ENCODE data around the gene KRT34.
A peak's percentile ranks its signal among the peaks of the same experiment; 100 is the strongest.
"Not testable (repeated sequence)": the region's sequence is repeated elsewhere in the genome, so short reads cannot be mapped to it uniquely, and the experiment has no call there.

The KRT34 gene

GRCh38 chr17:41404024-41404671 is 22.0 kb upstream of the KRT34 start:
- DNase-seq (ENCODE audit: low read depth in 2 of 2) = peak; percentile 4 to 13

DNA sequence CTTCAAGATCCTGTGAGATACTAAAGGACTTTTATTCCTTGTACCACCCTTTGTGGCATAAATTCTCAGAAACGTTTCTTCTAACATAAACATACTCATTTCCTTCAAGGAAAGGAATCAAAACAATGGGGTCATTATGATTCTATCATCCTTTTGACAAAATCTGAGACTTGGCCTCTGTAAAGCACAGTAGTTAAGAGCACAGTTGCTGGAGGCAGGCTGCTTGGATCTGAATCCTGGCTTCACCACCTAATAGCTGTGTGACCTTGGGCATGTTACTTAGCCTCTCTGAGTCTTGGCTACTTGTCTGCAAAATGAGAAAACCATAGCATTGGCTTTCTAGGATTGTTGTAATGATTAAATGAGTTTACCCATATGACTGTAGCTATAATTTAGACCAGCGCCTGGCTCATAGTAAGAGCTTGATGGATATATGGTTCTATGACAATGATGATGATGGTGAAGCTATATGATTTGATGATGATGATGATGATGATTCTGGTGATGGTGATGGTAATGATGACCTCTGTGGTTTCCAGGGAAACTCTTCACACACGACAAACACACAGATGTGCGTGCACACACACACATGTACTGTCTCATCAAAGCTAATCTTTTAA is 21.4 kb upstream of the KRT34 start:
- no peak for DNase-seq (ENCODE audit: low read depth in 2 of 2)

GRCh38 chr17:41402161-41402560 is 20.1 kb upstream of the KRT34 start:
- DNase-seq (ENCODE audit: low read depth in 2 of 2) = no peak

DNA sequence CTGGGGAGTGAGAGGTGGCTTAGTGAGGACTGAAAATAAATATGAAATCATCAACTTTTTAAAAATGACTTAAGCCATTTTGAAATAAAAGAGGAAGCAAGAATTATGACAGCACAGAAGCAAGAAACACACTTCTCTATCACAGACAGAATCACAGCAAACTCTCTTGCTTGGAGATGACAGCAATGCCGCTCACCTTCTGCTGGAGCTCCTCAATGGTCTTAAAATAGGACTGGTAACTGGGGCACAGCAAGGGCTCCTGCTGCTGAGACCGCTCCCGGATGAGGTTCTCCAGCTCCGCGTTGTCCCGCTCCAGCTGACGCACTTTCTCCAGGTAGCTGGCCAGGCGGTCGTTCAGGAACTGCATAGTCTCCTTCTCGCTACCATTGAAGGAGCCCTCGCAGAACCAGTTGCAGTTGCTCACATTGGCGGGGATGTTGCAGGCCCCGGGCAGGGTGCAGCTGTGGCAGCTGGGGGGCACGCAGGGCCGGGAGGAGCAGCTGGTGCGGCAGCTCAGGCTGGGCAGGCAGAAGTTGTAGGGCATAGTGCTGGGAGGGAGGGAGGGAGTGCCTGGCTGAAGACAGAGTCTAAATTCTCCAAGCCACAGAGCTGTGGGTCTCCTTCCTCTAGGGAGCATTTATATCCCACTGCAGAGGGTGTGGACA is 15.0 kb upstream of the KRT34 start, which contains the start of gene KRT31:
Gene KRT31, minus strand, starts transcription at position 613 of the 665 bp plus-strand sequence. Its CDS starts 69 bp downstream, at position 544.
- DNase-seq (ENCODE audit: low read depth in 2 of 2) = no peak

- DNase-seq (ENCODE audit: low read depth in 2 of 2) = no peak
Observed at GRCh38 chr17:41396340-41396739, 14.2 kb upstream of the KRT34 start.

DNA sequence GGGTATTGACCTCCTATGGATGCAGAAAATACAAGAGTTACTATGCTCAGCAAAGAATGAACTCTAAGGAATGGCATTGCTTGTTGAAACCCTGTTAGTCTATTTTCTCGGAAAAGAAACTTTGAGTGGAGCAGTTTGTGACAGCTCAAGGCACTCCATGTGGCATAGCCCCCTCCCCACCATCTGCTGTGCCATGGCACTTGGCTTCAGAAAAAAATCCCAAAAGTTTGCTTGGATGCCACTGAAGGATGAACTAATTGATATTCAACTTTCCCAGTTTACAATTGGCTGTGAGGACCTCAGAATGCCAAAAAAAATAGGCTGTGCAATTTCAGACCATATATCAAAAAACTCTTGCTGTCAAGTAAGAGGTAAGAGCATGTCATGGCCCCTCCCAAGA is 13.5 kb upstream of the KRT34 start:
- no peak for DNase-seq (ENCODE audit: low read depth in 2 of 2)

- DNase-seq (ENCODE audit: low read depth in 2 of 2) = not testable (repeated sequence)
Observed at GRCh38 chr17:41395044-41395443, 12.9 kb upstream of the KRT34 start.

GRCh38 chr17:41394254-41394996 is 12.3 kb upstream of the KRT34 start:
- no peak for DNase-seq (ENCODE audit: low read depth in 2 of 2)

DNA sequence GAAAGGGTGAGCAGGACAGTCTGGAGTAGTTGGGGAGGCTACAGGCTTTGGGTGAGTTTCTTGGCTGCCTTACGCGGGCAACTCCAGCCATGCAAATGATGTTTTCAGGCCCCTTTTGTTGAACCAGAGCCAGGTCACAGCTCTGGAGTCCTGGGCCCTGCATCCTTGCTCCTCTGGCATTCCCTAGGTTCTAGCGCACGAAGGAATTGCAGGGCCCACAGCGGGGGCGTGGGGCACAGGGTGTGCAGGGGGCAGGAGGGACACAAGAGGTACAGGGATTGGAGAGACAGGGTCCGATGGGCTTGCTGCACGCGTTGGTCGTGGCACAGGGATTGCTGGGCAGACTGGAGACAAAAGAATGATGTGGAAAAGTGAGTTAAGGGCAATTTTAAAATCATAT is 11.7 kb upstream of the KRT34 start:
- DNase-seq (ENCODE audit: low read depth in 2 of 2) = no peak

DNA sequence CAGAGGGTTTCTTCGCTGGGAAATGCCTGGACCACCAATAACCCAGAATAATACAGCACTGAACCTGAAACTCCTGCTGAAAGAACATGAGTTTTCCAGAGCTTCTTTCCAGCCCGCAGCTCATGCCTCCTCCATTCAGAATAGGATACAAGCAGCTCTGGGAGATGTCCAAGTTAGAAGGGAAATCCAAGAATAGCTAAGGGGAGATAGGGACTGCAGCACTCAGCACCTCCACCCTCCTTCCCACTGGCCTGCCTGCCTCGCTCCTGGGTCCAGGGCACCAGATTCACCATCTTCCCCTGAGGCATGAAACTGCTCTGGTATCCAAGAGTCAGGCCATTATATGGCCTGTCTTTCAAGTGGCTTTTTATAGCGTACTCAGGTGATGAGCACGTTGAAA is 11.2 kb upstream of the KRT34 start:
- no peak for DNase-seq (ENCODE audit: low read depth in 2 of 2)

DNA sequence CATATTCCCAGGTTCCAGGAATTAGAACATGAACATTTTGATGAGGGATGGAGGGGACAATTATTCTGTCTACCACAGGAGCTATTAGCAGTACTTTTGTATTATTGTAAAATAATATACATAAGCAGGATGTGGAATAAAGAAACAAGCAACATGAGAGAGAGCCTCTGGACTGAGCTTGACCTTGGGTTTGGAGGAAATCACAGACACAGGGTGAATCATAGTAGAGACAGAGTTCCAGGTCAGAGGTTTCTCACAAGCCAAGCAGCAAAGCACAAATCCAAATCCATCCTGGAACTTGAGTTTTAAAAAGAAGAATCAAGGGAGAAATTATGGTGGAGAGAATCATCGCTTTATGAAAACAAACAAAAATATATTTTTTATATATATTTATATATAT is 10.2 kb upstream of the KRT34 start:
- no peak for DNase-seq (ENCODE audit: low read depth in 2 of 2)

DNA sequence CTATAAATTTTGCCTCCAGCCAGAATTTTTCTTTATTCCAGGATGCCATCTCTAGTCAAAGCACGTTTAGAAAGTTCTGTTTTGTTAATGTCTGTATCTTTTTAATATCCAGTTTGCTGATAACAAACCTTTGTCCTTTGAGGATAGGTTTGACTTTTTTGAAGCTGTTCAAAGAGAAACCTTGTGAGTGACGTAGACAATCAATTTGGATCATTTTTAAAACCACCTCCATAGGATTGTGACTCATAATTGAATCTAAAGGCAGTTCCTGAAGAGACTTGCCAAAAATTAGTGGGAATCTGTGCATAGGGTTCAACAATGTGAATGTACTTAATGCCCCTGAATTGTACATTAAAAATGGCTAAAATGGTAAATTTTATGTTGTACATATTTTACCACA is 9.4 kb upstream of the KRT34 start:
- DNase-seq (ENCODE audit: low read depth in 2 of 2) = no peak

DNA sequence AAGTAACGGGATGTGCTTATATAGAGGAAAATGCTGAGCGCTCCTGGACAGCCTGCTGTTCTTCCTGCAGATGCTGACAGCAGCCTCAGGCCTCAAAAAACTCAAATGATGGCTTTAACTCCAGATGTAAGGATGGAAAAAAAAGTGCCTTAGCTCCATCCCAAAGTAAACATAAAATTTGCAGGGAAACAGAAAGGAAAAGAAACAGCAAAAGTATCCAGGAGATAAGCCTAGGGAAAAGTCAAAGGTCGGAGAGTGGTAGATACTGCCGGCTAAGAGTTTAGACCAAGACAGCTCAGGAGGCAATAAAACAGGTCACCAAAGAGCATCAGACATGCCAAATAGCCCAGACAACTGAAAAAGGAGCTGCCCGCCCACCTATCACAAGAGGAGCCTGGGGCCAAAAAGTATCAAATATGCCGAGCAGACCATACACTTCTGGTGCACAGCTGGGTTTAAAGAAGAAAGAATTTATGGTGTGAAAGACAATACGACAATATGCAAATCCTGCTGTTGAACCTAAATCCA is 8.4 kb upstream of the KRT34 start:
- DNase-seq (ENCODE audit: low read depth in 2 of 2) = no peak

DNA sequence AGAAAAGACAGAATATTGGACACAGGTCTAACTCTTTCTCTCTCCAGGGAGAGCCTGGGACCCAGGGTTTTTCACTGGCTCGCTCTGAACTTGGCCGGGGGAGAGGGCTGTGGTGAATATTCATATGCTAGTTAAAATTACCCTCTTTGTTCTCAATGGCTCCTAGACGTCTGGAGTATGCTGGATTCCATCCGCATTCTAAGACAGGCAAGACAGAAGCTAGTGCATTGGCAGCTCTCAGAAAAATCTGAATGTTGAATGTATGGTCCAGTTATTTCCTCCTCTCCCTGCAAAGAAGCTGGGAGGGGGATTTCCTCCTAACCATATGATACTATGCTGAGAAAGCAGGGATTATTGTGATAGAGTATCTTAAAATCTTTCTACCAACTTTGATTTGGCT is 5.6 kb upstream of the KRT34 start:
- DNase-seq (ENCODE audit: low read depth in 2 of 2) = no peak

DNA sequence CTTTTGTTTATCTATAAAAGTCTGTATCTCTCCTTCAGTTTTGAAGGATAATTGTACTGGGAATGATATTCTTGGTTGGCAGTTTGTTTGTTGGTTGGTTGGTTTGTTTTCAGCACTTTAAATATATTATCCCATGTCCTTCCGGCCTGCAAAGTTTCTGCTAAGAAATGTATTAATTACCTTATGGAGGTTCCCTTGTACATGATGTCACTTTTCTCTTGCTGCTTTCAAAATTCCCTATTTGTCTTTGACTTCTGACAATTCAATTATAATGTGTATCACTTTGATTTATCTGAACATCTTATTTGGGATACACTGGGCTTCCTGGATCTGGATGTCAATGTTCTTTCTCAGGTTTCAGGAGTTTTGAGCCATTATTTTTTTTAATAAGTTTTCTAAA is 4.1 kb upstream of the KRT34 start:
- no peak for DNase-seq (ENCODE audit: low read depth in 2 of 2)

DNA sequence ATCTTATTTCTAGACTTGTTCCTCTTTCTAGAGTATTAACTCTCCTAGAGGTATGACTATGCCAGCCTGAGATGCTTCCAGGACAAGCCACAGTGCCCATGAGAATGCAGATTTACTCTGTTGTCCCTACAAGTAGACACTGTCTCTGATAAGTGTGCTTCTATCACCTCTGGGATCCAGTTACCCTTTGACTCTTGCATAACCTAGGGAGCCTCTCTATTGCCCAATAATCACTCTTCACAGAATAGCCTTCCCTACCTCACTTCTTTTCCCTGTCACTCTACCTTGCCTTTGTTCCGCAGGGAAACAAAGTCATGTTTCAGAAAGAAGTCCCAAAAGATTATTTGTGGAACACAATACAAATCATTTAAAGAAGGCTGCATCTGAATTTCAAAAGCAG is 1.6 kb upstream of the KRT34 start:
- DNase-seq (ENCODE audit: low read depth in 2 of 2) = no peak

GRCh38 chr17:41382394-41382793 is 288 bp upstream of the KRT34 start:
- DNase-seq (ENCODE audit: low read depth in 2 of 2) = no peak

- not testable (repeated sequence) for DNase-seq (ENCODE audit: low read depth in 2 of 2)
Observed at GRCh38 chr17:41380091-41380490, 2.0 kb downstream of the KRT34 start.

DNA sequence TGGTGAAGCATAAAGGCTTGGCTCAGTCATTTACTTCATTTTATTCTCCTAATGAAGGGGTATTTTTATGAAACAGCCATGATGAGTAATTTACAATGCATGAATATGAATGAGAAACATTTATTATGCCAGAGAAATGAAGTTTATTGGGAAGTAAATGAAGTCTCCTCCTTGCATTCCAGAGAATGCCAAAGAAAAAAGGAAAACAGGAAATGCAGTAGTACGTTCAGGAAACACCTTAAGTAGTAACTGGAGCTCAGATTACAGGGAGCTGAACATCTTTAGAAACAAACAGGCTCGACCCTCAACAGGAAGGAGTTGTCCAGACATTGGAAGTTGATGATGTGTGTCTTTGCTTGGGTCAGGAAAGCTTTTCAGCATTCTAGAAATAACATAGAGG is 4.6 kb downstream of the KRT34 start:
- no peak for DNase-seq (ENCODE audit: low read depth in 2 of 2)

DNA sequence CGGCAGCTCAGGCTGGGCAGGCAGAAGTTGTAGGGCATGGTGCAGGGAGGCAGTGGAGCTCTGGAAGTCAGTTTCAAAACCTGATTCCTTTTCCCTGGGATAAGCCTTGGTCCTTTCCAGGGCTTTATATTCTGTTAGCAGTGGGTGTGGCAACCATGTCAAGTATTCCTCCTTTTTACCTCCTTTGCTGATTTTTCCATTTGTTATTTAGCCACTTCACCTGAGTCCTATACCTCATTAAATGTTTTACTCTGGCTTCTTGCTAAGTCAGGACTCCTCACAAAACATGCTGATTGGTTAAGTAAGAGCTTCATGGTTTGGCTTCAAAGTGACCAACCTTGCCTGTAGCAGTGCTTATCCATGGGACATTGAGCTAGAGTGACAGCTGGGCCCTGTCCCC is 12.4 kb downstream of the KRT34 start, which contains the start of gene KRT33B:
Gene KRT33B, minus strand, starts transcription at position 101 of the 400 bp plus-strand sequence. Its CDS starts 63 bp downstream, at position 38.
- no peak for DNase-seq (ENCODE audit: low read depth in 2 of 2)

DNA sequence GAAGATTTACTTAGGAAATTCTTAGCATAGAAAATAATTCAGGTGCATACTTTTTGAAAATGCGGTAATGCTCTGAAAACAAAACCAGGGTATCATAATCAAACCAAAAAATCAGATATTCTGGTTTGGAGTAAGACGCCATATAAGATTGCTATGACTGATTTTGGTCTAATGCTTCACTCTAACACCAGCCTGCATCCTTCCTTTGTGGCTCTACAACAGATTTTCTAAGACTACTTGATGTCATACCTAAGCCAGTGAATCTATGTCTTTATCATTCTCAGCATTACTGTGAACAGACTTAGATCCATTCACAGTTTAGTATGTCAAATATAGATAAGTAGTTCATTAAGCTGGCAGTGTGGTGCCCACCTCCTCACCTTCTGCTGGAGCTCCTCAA is 13.1 kb downstream of the KRT34 start:
- DNase-seq (ENCODE audit: low read depth in 2 of 2) = no peak

GRCh38 chr17:41367426-41368075 is 14.6 kb downstream of the KRT34 start:
- DNase-seq (ENCODE audit: low read depth in 2 of 2) = no peak
